Ishikawa (cell line): ENCODE results near the gene TACC2.

Experiments used
- CEBPB ChIP-seq: IDR thresholded peaks from 2 replicates; pipeline ENCODE4 v1.6.1; 2012
- CREB1 ChIP-seq: IDR thresholded peaks from 2 replicates; pipeline ENCODE4 v1.6.1; 2012; ENCODE audit warnings: low read depth
- EGR1 ChIP-seq: IDR thresholded peaks from 2 replicates; pipeline ENCODE4 v1.6.1; 2012
- EP300 ChIP-seq: IDR thresholded peaks from 2 replicates; pipeline ENCODE4 v1.6.1; 2012; ENCODE audit warnings: borderline replicate concordance
- FOXM1 ChIP-seq: IDR thresholded peaks from 2 replicates; pipeline ENCODE4 v1.6.1; 2012; ENCODE audit warnings: low read depth, borderline replicate concordance
- MAX ChIP-seq: IDR thresholded peaks from 2 replicates; pipeline ENCODE4 v1.6.1; 2012
- NFIC ChIP-seq: IDR thresholded peaks from 2 replicates; pipeline ENCODE4 v1.6.1; 2012
- RAD21 ChIP-seq: IDR thresholded peaks from 2 replicates; pipeline ENCODE4 v1.6.1; 2012; ENCODE audit warnings: low read depth
- TAF1 ChIP-seq: IDR thresholded peaks from 2 replicates; pipeline ENCODE4 v1.6.1; 2012; ENCODE audit warnings: low read depth, mild to moderate bottlenecking
- TCF12 ChIP-seq: IDR thresholded peaks from 2 replicates; pipeline ENCODE4 v1.6.1; 2012; ENCODE audit warnings: low read depth
- TEAD4 ChIP-seq: IDR thresholded peaks from 2 replicates; pipeline ENCODE4 v1.6.1; 2012
- YY1 ChIP-seq: IDR thresholded peaks from 2 replicates; pipeline ENCODE4 v1.6.1; 2012; ENCODE audit warnings: low read depth
- ZBTB7A ChIP-seq: IDR thresholded peaks from 2 replicates; pipeline ENCODE4 v1.6.1; 2012; ENCODE audit warnings: low read depth
- TF ChIP-seq, protein P1 (sequence below): IDR thresholded peaks from 2 replicates; pipeline ENCODE4 v1.6.1; 2012; ENCODE audit warnings: low read depth, mild to moderate bottlenecking
- TF ChIP-seq, protein P2 (sequence below): IDR thresholded peaks from 2 replicates; pipeline ENCODE4 v1.6.1; 2012

The TACC2 gene

GRCh38 chr10:122257041-122257440 is 268.1 kb downstream of the TACC2 start:
- no peak for TF ChIP-seq ZBTB7A
- TF ChIP-seq, protein P1, sequence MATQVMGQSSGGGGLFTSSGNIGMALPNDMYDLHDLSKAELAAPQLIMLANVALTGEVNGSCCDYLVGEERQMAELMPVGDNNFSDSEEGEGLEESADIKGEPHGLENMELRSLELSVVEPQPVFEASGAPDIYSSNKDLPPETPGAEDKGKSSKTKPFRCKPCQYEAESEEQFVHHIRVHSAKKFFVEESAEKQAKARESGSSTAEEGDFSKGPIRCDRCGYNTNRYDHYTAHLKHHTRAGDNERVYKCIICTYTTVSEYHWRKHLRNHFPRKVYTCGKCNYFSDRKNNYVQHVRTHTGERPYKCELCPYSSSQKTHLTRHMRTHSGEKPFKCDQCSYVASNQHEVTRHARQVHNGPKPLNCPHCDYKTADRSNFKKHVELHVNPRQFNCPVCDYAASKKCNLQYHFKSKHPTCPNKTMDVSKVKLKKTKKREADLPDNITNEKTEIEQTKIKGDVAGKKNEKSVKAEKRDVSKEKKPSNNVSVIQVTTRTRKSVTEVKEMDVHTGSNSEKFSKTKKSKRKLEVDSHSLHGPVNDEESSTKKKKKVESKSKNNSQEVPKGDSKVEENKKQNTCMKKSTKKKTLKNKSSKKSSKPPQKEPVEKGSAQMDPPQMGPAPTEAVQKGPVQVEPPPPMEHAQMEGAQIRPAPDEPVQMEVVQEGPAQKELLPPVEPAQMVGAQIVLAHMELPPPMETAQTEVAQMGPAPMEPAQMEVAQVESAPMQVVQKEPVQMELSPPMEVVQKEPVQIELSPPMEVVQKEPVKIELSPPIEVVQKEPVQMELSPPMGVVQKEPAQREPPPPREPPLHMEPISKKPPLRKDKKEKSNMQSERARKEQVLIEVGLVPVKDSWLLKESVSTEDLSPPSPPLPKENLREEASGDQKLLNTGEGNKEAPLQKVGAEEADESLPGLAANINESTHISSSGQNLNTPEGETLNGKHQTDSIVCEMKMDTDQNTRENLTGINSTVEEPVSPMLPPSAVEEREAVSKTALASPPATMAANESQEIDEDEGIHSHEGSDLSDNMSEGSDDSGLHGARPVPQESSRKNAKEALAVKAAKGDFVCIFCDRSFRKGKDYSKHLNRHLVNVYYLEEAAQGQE, result no peak
- no peak for TF ChIP-seq TEAD4
- no peak for TF ChIP-seq MAX

DNA sequence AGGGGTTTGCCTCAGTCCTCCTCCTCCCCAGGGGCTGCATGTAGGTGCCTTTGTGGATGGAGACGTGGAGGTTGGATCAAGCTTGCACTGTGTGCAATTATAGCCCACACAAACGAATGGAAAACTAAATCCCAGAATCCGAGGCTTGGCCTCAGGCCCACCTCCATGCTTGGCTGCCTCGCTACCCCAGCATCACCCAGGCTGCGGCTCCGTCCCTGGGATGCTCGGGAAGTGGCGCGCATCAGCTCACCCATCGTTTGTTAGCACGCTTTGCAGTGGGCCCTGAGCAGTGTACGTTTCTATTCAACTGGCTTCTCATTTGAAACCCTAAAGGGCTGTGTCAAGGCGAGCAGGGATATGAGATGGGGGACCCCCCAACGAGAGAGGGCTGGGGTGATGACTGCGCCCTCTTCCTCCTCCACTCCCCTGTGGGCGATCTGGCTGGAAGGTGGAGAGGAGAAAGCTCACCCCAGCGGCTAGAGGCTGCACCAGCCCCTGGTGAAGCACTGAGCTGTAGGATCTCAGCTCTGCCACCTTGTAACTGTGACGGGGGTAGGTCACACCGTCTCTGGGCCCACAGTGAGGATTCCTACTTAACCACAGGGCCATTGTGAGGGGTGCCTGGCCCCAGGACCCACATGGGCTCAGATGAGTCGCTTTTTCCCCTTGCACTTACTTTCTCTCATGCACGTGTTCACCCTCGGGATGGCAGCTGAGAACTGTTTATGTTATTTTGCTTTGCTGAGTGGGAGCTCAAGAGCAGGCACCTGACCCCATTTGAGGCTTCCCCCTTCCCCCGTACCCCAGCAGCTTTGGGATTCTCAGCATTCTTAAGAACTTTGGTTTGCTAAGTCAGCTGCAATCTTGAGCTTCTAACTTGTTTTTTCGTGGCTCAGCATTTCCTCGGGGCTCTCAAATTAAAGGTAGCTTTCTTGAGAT is 269.4 kb downstream of the TACC2 start:
- TF ChIP-seq, protein P2, sequence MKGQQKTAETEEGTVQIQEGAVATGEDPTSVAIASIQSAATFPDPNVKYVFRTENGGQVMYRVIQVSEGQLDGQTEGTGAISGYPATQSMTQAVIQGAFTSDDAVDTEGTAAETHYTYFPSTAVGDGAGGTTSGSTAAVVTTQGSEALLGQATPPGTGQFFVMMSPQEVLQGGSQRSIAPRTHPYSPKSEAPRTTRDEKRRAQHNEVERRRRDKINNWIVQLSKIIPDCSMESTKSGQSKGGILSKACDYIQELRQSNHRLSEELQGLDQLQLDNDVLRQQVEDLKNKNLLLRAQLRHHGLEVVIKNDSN, result no peak
- TF ChIP-seq TCF12, result no peak
- TF ChIP-seq RAD21, result no peak
- TF ChIP-seq CEBPB, result no peak
- TF ChIP-seq EGR1, result no peak
- no peak for TF ChIP-seq YY1
- no peak for TF ChIP-seq TAF1
- TF ChIP-seq NFIC, result no peak
- TF ChIP-seq ZBTB7A, result no peak
- TF ChIP-seq, protein P1, result no peak
- TF ChIP-seq FOXM1, result no peak
- no peak for TF ChIP-seq CREB1
- no peak for TF ChIP-seq TEAD4
- no peak for TF ChIP-seq EP300
- no peak for TF ChIP-seq MAX

DNA sequence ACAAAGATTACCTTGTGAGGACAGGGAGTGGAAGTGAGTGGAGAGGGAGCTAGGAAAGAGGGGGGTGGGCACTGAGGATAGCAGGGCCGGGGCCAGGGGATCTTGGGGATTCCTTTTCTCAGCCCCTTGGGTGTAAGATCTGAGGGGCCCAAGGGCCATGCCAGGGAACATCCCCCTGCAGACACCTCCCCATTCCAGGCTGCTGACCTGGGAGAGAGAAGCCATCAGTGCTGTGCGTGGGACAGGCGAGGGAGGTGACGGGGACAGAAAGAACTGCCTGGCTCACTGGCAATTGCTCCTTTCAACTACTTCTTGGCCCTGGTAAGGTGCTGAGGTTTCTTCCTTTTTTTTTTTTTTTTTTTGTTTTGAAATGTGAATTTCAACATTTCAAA is 270.1 kb downstream of the TACC2 start:
- TF ChIP-seq, protein P2, result no peak
- TF ChIP-seq EP300, result no peak
- TF ChIP-seq, protein P1, result no peak
- no peak for TF ChIP-seq MAX
- no peak for TF ChIP-seq NFIC
- no peak for TF ChIP-seq YY1
- no peak for TF ChIP-seq TCF12
- TF ChIP-seq TAF1, result no peak
- no peak for TF ChIP-seq RAD21
- no peak for TF ChIP-seq ZBTB7A
- no peak for TF ChIP-seq EGR1
- no peak for TF ChIP-seq CREB1
- TF ChIP-seq TEAD4, result no peak
- TF ChIP-seq FOXM1, result no peak
- TF ChIP-seq CEBPB, result no peak

GRCh38 chr10:122261584-122261983 is 272.6 kb downstream of the TACC2 start:
- no peak for TF ChIP-seq CREB1
